NCI-H1048 (cell line): ENCODE measurements around the gene CRAT.

Experiments
- DNase-seq: peaks from one replicate; lab custom pipeline; 2025; lab: John Stamatoyannopoulos, UW

The CRAT gene

GRCh38 chr9:129060991-129061390 is 49.6 kb downstream of the CRAT start:
- DNase-seq = no peak

DNA sequence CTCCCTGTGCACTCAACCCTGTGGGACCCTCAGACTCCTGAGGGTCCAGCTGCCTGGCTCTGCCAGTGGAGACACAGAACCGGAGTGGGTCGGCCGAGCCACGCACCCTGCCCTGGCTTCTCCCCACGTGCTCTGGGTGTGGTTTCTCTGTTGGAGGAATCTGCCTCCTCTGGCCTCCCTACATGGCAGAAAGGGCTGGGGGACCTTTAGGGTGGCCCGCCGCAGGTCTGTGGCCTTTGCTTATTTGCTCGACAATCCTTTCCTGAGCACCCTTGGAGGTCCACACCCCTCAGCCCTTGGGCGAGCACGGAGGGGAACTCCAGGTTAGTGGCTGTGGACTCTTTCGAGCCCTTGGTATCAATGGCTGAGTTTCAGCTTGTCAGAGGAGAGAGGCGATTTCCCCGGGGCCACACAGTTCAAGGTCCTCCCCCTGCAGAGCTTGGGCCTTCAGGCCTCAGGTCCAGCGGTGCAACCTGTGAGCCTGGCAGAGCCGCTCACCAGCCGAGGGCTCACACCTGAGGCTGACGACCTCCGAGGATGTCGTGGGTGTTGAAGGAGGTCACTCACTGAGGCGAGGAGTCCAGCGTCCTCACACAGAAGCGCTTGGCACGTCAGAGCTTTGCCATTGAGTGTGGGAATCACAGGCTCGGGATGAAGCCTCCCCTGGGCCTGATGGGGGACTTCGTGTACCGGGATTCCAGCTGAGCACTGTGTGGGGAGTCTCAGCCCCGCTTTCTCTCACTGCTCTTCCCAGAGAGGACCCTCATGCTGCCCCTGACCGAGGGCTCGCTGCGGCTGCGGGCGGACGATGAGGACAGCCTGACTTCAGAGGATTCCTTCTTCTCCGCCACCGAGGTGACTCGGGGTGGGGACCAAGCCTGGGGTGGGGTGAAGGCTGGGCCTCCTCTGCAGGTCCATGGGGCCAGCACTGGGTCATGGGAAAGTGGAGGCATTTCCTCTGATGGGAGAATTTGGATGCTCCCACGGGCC is 50.5 kb downstream of the CRAT start:
- no peak for DNase-seq

GRCh38 chr9:129058965-129059795 is 51.4 kb downstream of the CRAT start:
- DNase-seq = no peak

- no peak for DNase-seq
Observed at GRCh38 chr9:129054163-129054851, 56.3 kb downstream of the CRAT start.

DNA sequence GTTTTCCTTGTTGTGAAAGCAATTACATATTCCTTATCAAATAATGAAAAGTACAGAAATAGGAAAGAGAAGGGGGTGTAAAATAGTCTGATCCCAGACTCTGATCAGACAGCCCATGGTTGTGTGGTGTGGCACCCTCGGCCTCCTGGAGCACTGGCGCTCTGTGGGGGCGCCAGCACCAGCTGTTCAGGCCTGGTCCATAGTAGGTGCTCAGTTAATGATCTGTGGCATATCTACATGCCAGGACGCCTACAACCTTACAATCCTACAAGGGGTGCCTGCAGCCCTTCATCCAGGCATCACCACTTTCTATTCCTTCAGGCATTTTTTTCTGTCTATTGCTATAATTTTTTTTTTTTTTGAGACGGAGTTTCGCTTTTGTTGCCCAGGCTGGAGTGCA is 57.6 kb downstream of the CRAT start:
- no peak for DNase-seq

DNA sequence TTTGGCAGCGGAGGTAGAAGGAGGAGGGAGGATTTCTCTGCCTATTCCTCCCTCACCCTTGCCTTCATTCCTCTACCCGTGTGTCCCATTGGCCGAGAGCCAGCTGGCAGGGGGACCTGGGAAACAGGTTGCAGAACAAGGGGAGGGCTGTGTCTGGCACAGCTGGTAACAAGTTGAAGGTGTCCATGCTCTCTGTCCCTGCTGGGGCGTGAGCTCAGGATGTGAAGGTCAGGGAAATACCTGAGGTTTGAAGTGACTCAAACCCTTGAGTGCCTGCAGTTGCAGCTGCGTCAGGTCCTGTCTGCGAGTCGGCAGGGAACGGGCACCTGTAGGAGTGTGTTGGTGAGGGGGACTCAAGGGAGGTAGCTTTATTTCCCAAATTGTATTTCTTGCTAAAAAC is 58.0 kb downstream of the CRAT start:
- DNase-seq = no peak
